Pericardium fibroblast (primary cell): ENCODE results near the gene NXPH3. TPM values are rescaled to one million over a fixed set of nuclear protein-coding genes. Genes with fewer than 3 reads are reported as not detected.

Source experiments
- total RNA-seq: library from RNA; depleted of rRNA; stranded (reverse); fragments of >200 nt; gene quantifications from 2 replicates; pipeline ENCODE4 v1.2.3, GENCODE V29; 2015

NXPH3 gene
- total RNA-seq, result 0.23 and 1.1 TPM in 2 replicates

GRCh38 chr17:49575679-49576087 lies at the start of gene NXPH3:
Gene NXPH3, plus strand, starts transcription at chr17:49575871. Its CDS starts 349 bp downstream, at chr17:49576220.

Other genes starting within 250 kb of the NXPH3 start
- gene ZNF652, start 213.6 kb upstream of the NXPH3 start, total RNA-seq, result 18.2 and 20.1 TPM in 2 replicates
- gene PHB1, start 161.0 kb upstream of the NXPH3 start, total RNA-seq, result 70.5 and 92.5 TPM in 2 replicates
- gene NGFR, start 80.6 kb upstream of the NXPH3 start, total RNA-seq, result 12.3 and 54.9 TPM in 2 replicates
- 37.0 and 42.1 TPM in 2 replicates for gene SPOP, start 102.2 kb downstream of the NXPH3 start, total RNA-seq
- 23.1 and 34.4 TPM in 2 replicates for gene SLC35B1, start 132.1 kb downstream of the NXPH3 start, total RNA-seq
- gene FAM117A, start 188.3 kb downstream of the NXPH3 start, total RNA-seq, result 4.6 and 8.1 TPM in 2 replicates
- gene KAT7, start 212.8 kb downstream of the NXPH3 start, total RNA-seq, result 14.6 and 17.5 TPM in 2 replicates